Measurements from ENCODE around the gene CCBE1. TPM values are rescaled to one million over a fixed set of nuclear protein-coding genes. Genes with fewer than 3 reads are reported as not detected.

Gene CCBE1
- total and polyA plus RNA-seq, 9 of the 15 experiments (the other 6 are each of a cell fraction or from before 2014, with no cell fraction given): 0.20 TPM; not detected in 8

DNA sequence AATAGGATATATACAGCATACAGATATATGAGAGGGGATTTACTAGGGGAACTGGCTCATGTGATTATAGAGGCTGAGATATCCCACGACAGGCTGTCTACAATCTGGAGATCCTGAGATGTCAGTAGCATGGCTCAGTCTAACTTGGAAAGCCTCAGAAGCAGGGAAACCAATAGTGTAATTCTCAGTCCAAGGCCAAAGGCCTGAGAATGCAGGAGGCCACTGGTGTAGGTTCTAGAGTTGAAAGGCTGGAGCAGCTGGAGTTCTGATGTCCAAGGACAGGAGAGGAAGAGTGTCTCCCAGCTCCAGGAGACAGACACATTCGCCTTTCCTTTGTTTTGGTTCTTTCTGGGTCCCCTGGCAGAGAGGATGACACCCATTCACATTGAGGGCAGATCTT is 20.1 kb upstream of the CCBE1 start (continued):
- TF ChIP-seq, protein P1, sequence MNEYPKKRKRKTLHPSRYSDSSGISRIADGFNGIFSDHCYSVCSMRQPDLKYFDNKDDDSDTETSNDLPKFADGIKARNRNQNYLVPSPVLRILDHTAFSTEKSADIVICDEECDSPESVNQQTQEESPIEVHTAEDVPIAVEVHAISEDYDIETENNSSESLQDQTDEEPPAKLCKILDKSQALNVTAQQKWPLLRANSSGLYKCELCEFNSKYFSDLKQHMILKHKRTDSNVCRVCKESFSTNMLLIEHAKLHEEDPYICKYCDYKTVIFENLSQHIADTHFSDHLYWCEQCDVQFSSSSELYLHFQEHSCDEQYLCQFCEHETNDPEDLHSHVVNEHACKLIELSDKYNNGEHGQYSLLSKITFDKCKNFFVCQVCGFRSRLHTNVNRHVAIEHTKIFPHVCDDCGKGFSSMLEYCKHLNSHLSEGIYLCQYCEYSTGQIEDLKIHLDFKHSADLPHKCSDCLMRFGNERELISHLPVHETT (CRISPR knock-in tag; conservative IDR thresholded peaks at IDR 0.05 in 1 of 2, IDR thresholded peaks at IDR 0.05 in 1 of 2): no peak
- no peak for TF ChIP-seq RBM39 (optimal IDR thresholded peaks at IDR 0.05; ENCODE audit: low read depth, low read length)
- no peak for TF ChIP-seq ETV6 (IDR thresholded peaks at IDR 0.05; ENCODE audit: borderline replicate concordance in 1 of 2, low read depth in 2 of 2, low read length in 1 of 2)
- no peak for TF ChIP-seq ETV6 (CRISPR knock-in tag; IDR thresholded peaks at IDR 0.05; ENCODE audit: borderline replicate concordance)
- TF ChIP-seq BHLHE40 (IDR thresholded peaks at IDR 0.05; ENCODE audit: low read length): no peak
- TF ChIP-seq KAT7 (CRISPR knock-in tag; IDR thresholded peaks at IDR 0.05; ENCODE audit: borderline replicate concordance): no peak

DNA sequence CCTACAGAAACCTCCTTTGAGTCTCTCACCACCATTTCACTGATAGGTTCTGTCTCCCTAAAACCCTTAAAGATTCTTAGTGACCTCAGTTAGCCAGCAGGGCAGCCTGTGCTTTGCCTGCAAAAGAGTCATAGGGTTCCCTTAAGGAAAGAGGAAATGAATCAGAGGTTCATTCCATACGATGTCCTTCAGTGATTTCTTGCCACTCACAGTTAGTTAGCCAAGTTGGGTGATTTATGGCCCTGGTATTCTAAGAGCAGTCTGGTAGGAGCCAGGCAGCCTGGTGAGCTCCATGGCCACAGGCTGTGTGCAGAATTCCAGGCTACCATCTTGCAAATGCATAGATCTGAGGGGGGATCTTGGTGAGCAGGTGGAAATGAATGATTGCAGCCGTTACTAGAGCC is 18.7 kb upstream of the CCBE1 start:
- Histone ChIP-seq H3K4me3 (no peak overlapping the region), H3K4me1 (replicated peaks in 1 of 2; ENCODE audit: control insufficient read depth in 2 of 2, insufficient read depth in 2 of 2, low read length in 2 of 2) (no peaks in the 10 kb centered on the region), H3K9me3 (replicated peaks; ENCODE audit: control insufficient read depth, insufficient read depth, low read depth, low read length) (no peaks in the 10 kb centered on the region), H3K27me3 (ENCODE audit: control insufficient read depth in 2 of 2, insufficient read depth in 2 of 2, low read length in 2 of 2) (peaks cover 0 to 6% of the 10 kb centered on the region in 2 experiments; a peak in 2 of 5 replicates), H3K9me1 (ENCODE audit: control insufficient read depth, insufficient read depth, low read length) (no peaks in the 10 kb centered on the region), H4K20me1 (replicated peaks; ENCODE audit: control insufficient read depth, insufficient read depth, low read length) (no peaks in the 10 kb centered on the region), H3K4me2 (ENCODE audit: insufficient read depth, low read length) (no peak overlapping the region), H3K27ac (ENCODE audit: extremely low read depth, low read depth, low read length) (no peak overlapping the region), H3K9ac (ENCODE audit: insufficient read depth in 1 of 2, low read depth in 2 of 2, low read length in 2 of 2) (no peak overlapping the region), H2AFZ (ENCODE audit: low read depth, low read length) (no peak overlapping the region), H3K36me3 (ENCODE audit: control insufficient read depth, insufficient read depth, low read length) (no peaks in the 10 kb centered on the region), H3K79me2 (ENCODE audit: control insufficient read depth, insufficient read depth, low read length) (no peaks in the 10 kb centered on the region)
- CTCF ChIA-PET (ENCODE audit: low intra/inter-chr PET ratio): no interaction called here
- POLR2A ChIA-PET: no interaction called here
- TF ChIP-seq TCF7L2 (IDR thresholded peaks at IDR 0.05; ENCODE audit: low read depth, low read length): no peak
- TF ChIP-seq GABPB1 (CRISPR knock-in tag; IDR thresholded peaks at IDR 0.05): no peak
- in situ Hi-C loops (cut with MboI): no loop called here
- ATAC-seq (no peak), DNase-seq (ENCODE audit: extremely low read depth in 1 of 4, low spot score in 3 of 4) (no peak), FAIRE-seq (no peak)
- WGBS (ENCODE audit: insufficient coverage, low coverage, missing lambda C conversion rate): 0% methylated on average over 2 of the region's 2 CpGs
- BruUV-seq (replicated peaks): no TSS peak
- intact Hi-C loops (cut with micrococcal nuclease): no loop called here
